ENCODE data around the gene C10orf90.

The C10orf90 gene

GRCh38 chr10:126586878-126587277, 83.6 kb downstream of the C10orf90 start (continued):
- no peak for TF ChIP-seq TCF4 (CRISPR knock-in tag; IDR thresholded peaks at IDR 0.05; ENCODE audit: borderline replicate concordance)

- TF ChIP-seq TOX (CRISPR knock-in tag; IDR thresholded peaks at IDR 0.05; ENCODE audit: borderline replicate concordance) (no peak), ARNTL (CRISPR knock-in tag; IDR thresholded peaks at IDR 0.05; ENCODE audit: borderline replicate concordance, low read depth) (no peak), GLIS3 (CRISPR knock-in tag; IDR thresholded peaks at IDR 0.05) (no peak), ZFP3 (CRISPR knock-in tag; IDR thresholded peaks at IDR 0.05) (no peak), TCF4 (CRISPR knock-in tag; IDR thresholded peaks at IDR 0.05; ENCODE audit: borderline replicate concordance) (no peak), OSR1 (CRISPR knock-in tag; IDR thresholded peaks at IDR 0.05) (no peak), PATZ1 (CRISPR knock-in tag; IDR thresholded peaks at IDR 0.05; ENCODE audit: borderline replicate concordance) (no peak), ZNF8 (CRISPR knock-in tag; IDR thresholded peaks at IDR 0.05) (no peak), ZNF565 (CRISPR knock-in tag; conservative IDR thresholded peaks at IDR 0.05; ENCODE audit: low read depth) (no peak), RARB (CRISPR knock-in tag; IDR thresholded peaks at IDR 0.05) (no peak), BACH2 (CRISPR knock-in tag; IDR thresholded peaks at IDR 0.05; ENCODE audit: borderline replicate concordance) (no peak), CREB5 (CRISPR knock-in tag; IDR thresholded peaks at IDR 0.05; ENCODE audit: low read depth) (no peak), CSDC2 (CRISPR knock-in tag; IDR thresholded peaks at IDR 0.05) (no peak), ZNF70 (CRISPR knock-in tag; IDR thresholded peaks at IDR 0.05) (no peak), PPARA (CRISPR knock-in tag; IDR thresholded peaks at IDR 0.05; ENCODE audit: borderline replicate concordance) (no peak), SNAI2 (CRISPR knock-in tag; IDR thresholded peaks at IDR 0.05) (no peak), ZFP30 (CRISPR knock-in tag; IDR thresholded peaks at IDR 0.05) (no peak), ISL1 (CRISPR knock-in tag; IDR thresholded peaks at IDR 0.05) (no peak), ESRRG (CRISPR knock-in tag; IDR thresholded peaks at IDR 0.05) (no peak)
- no peak for ATAC-seq
Measured at GRCh38 chr10:126586128-126586527, 84.4 kb downstream of the C10orf90 start.

GRCh38 chr10:126585249-126586017, 85.1 kb downstream of the C10orf90 start:
- TF ChIP-seq PATZ1 (CRISPR knock-in tag; IDR thresholded peaks at IDR 0.05; ENCODE audit: borderline replicate concordance) (no peak), RARB (CRISPR knock-in tag; IDR thresholded peaks at IDR 0.05) (no peak), GLIS3 (CRISPR knock-in tag; IDR thresholded peaks at IDR 0.05) (no peak), ARNTL (CRISPR knock-in tag; IDR thresholded peaks at IDR 0.05; ENCODE audit: borderline replicate concordance, low read depth) (no peak), TCF4 (CRISPR knock-in tag; IDR thresholded peaks at IDR 0.05; ENCODE audit: borderline replicate concordance) (no peak), ZNF565 (CRISPR knock-in tag; conservative IDR thresholded peaks at IDR 0.05; ENCODE audit: low read depth) (no peak), ZNF70 (CRISPR knock-in tag; IDR thresholded peaks at IDR 0.05) (no peak), BACH2 (CRISPR knock-in tag; IDR thresholded peaks at IDR 0.05; ENCODE audit: borderline replicate concordance) (no peak)

GRCh38 chr10:126584836-126585235, 85.7 kb downstream of the C10orf90 start:
- TF ChIP-seq ZC3H10 (CRISPR knock-in tag; IDR thresholded peaks at IDR 0.05) (no peak), ZNF70 (CRISPR knock-in tag; IDR thresholded peaks at IDR 0.05) (no peak), ARNTL (CRISPR knock-in tag; IDR thresholded peaks at IDR 0.05; ENCODE audit: borderline replicate concordance, low read depth) (no peak), PPARA (CRISPR knock-in tag; IDR thresholded peaks at IDR 0.05; ENCODE audit: borderline replicate concordance) (no peak), TCF4 (CRISPR knock-in tag; IDR thresholded peaks at IDR 0.05; ENCODE audit: borderline replicate concordance) (no peak), ISL1 (CRISPR knock-in tag; IDR thresholded peaks at IDR 0.05) (no peak)
- no peak for ATAC-seq

More at GRCh38 chr10:126585249-126586017, 85.1 kb downstream of the C10orf90 start:
- ATAC-seq, result no peak
